Activated gamma-delta T cell treated with anti-CD3 and anti-CD28 coated beads, Interleukin-2, amount 50 U/mL, for 16 hours (primary cell): Measurements from ENCODE around the gene ATP6V0E1.
A peak's percentile ranks its signal among the peaks of the same experiment; 100 is the strongest.

ENCODE experiments used
- DNase-seq: peaks from one replicate; pipeline ENCODE4 v3.0.0-alpha.2; 2020; ENCODE audit warnings: low read depth

Gene ATP6V0E1

DNA sequence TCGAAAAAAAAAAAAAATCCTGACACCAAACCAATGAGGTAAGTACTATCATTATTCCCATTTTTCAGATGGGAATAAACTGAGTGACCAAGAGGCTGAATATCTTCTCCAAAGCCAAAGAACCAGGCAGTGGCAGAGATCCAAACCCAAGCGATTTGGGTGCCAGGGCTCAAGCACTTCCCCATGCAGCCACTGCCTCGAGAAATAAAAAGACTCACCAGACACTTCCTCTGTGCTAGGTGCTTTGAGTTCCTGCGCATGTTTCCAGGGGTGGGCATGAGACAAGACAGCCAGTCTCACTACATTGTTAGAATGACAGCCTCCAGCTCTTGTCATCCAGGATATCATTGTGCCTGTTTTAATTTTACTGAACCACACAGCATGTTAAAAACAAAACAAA is 26.6 kb upstream of the ATP6V0E1 start:
- no peak for DNase-seq

DNA sequence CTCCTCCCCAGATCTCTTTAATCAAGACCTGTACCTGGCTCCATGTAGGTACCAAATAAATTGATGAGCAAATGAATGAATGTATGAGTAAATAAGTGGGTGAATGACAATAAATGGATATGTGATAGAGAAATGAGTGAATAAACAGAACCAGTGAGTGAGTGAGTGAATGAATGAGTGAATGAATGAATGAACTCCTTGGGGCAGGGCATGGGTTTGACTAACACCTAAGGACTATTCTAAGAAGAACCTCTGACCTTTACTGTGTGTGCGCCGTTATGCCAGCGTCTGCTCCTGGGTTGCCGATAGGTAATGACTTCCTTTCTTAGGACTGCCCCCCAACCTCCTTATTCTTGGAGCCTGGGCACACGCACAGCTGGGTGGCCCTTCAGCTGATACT is 26.1 kb upstream of the ATP6V0E1 start:
- DNase-seq = no peak

DNA sequence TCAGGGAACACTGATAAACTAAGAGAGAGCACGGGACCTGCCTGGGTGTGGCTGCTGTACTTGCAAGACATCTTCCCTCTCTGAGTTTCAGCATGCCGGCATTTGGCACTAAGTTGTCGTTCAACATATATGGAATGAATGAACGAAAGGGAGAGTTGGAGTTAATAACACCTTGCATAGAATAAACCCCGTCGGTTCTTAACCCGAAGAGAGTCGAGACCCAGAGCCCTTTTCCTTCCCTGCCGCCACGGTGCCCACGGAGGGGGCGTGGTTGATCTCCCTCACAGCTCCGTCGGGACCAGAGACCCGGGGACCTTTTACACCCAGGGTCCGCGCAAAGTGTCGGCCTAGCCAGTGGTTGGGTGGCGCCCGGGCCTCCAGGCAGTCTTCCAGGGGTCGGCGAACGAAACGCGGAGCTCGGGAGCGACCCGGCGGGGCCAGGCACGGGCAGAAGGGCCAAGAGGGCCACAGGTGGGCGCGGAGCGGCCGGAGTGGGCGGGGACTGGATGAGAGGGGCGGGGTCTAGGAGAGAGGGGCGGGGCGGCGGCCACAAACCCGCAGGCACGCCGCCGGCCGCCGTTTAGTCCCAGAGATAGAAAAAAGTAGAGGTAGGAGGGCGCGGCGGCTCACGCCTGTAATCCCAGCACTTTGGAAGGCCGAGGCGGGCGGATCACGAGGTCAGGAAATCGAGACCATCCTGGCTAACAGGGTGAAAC is 25.1 kb upstream of the ATP6V0E1 start:
- peak; percentile 39 for DNase-seq

DNA sequence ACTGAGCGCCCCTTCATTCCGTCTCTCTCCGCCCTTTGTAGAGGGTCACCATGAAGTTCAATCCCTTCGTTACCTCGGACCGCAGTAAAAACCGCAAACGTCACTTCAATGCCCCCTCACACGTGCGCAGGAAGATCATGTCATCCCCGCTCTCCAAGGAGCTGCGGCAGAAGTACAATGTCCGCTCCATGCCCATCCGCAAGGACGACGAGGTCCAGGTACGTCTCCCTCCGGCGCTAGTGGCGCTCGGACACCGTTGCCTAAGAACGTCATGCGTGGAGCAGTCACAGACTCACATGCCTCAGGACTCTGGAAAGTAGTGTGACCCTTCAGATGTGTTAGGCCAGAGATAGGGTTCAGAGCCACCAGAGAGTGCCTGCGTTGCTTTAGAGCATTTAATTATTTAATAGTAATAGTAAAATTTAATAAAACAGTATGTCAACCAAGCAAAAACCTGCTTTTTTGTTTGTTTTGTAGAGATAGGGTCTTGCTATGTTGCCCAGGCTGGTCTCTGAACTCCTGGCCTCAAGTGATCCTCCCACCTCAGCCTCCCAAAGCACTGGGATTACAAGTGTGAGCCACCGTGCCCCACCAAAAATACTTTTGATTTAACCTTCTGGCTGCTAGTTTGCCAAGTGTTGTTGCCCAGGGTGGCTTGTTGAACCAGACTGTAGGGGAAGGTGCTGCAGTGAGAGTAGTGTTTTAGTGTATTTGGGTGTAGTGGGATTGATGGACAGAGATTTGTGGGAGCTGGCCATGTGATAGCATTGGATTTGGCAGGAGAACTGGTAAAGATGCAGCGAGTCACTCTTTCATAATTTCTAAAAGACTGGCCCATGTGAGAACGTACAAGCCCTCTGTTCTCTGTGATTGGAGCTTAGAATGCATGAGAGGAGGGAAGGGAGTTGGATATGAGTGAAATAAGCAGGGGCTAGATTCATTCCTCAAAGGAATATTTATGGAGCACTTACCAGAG is 23.5 kb upstream of the ATP6V0E1 start:
- DNase-seq = no peak

DNA sequence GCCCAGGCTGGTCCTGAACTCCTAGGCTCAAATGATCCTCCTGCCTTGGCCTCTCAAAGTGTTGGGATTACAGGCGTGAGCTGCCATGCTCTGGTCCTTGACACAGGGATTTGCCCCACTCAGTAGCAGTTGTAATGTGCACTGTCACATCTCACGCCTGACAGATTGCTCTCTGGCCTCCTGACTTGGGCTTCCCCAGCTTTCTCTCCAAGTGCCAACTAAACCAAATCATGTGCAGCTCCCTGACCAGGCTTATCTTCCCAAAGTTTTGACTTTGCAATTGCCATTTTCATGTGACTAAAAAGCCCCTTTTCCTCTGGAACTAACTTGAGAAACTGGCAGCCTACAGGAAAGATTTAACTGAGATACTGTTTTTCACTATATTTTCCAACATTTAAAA is 13.7 kb upstream of the ATP6V0E1 start:
- DNase-seq = no peak

DNA sequence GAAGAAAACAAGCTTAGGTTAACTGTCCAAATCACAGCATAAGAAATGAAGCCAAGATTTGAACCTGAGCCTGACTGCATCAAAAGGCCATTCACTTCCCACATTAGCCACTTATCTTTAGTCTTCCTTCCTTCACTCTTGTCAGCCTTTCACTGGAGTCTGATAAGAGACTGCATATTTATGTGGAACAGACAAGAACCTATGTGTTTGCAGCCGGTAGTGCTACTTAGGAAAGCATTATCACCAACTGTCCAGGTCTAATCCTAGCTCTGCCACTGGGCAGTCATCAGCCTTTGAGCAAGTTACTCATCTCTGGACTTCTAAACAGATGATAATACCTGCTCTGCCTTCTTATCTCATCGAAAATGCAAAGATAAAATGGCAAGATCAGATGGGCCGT is 12.1 kb upstream of the ATP6V0E1 start:
- no peak for DNase-seq

DNA sequence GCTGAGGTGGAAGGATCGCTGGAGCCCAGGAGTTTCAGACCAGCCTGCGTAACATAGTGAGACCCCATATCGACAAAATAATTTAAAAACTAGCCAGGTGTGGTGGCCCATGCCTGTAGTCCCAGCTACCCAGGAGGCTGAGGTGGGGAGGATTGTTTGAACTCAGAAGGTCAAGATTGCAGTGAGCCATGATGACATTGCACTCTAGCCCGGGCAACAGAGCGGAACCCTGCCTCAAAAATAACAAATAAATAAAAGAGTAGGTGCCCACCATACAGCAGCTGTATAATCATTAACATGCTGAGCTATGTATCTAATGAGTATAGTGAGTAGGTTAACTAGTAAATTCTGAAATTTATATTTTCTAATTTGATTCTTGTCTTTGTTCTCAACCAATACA is 11.0 kb upstream of the ATP6V0E1 start:
- DNase-seq = no peak

DNA sequence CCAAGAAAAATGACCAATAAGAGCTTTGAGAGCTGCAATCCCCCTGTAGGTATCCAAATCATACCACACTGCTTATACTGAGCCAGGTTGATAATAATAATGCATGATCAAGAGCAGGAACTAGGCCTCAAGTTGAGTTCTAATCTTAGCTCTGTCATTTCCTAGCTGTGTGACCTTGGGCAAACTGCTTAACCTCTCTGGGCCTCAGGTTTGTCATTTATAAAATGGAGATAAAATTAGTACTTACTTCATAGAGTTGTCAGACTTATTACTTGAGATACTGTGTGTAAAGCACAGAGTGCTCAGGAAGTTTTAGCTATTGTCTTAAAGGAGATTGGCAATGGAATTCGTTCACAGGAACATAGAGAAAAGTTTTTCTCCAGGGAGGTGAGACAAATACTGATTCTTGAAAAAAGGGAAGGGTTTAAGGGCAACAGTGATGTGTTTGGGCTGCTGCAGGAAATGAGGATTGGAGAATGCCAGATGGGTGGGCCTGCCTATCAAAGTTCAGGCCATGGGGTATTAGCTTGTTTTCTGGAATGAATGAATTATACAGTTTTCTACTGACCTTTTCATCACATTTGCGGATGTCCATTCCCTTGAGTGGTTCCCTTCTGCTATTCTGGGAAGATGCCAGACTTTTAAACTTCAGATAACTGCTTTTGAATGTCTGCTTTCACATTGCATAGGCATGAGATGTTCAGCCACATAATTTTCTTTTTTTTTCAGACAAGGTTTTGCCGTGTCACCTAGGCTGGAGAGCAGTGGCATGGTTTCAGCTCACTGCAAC is 10.2 kb upstream of the ATP6V0E1 start:
- DNase-seq = no peak

DNA sequence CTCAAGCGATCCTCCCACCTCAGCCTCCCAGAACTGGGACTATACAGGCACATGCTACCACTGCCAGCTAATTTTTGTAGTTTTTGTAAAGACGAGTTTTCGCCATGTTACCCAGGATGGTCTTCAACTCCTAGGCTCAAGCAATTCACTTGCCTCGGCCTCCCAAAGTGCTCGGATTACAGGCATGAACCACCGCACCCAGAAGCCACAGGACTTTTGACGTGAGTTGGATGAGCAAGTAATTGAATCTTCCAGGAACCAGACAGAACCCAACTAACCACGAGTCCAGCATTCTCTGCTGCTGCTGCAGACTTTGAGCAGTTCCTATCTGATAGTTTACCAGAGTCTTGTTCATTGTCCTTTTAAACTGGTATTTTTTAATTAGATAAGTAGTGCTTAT is 9.6 kb upstream of the ATP6V0E1 start:
- DNase-seq = no peak

DNA sequence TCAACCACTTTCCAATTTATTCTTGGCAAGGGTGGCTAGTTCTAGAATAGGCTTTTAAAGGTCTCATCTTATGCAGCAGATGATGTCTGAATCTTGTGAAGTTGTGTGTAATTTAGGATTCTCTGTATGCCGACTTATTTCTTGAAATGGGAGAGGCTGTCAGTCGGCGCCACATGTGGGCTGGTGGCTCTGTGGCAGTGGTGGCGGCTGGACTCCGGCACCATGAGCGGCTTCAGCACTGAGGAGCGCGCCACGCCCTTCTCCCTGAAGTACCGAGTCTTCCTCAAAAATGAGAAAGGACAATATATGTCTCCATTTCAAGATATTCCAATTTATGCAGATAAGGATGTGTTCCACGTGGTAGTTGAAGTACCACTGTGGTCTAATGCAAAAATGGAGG is 8.3 kb upstream of the ATP6V0E1 start:
- no peak for DNase-seq

DNA sequence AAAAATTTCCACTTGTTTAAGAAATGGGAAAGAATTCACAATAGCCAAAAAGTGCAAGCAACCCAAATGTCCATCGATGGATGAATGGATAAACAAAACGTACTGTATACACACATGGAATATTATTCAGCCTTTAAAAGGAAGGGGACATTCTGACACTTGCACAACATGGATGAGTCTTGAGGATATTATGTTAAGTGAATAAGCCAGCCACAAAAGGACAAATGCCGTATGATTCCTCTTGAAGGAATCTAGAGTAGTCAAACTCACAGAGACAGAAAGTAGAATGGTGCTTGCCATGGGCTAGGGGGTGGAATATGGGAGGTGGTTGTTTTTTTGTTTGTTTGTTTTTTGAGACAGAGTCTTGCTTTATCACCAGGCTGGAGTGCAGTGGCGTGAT is 3.8 kb upstream of the ATP6V0E1 start:
- DNase-seq = no peak

DNA sequence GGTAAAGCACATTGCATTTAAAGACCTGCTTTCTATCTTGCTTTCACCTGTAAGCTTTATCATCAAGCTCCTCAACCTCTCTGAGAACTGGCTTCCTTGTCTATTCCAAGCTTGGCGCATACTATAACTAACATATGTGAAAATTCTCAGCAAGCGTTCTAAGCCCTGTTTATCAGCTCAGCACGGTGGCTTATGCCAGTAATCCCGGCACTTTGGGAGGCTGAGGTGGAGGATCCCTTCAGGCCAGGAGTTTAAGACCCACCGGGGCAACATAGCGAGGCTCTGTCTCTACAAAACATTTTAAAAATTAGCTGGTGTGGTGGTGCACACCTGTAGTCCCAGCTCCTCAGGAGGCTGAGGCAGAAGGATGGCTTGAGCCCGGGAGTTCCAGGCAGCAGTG is 1.6 kb upstream of the ATP6V0E1 start:
- DNase-seq = no peak

DNA sequence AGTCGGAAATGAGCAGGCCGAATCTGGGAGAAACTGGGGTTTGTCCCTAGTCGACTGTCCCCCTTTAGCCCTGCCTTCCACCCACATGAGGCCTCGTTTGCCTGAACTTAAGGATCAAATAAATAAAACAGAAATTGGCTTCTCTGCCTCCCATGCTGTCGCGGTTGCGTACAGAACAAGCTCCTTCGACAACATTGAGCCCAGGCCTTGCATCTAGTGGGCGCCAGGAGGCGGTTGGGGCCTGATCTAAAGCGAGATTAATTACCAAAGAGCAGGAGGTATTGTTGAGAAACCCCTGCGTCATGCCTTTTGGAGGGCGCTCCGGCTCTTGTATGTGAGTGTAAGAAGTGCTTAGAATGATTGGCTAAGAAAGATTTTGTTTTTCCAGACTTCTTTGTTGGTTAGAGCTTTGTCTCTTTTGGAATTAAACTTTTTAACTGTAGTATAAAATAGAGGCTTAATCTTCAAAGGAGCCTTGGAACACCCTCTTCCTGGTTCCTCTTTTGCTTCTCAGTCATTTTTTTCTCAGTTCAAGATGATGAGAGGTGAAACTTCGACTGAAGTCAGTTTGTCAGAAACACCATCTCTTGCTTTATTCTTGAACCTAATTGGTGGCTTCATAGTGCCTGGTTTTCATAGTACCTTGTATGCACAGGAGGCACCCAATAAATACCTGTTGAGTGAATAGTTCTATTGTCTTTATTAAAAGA is 828 bp downstream of the ATP6V0E1 start:
- DNase-seq = peak; percentile 56

DNA sequence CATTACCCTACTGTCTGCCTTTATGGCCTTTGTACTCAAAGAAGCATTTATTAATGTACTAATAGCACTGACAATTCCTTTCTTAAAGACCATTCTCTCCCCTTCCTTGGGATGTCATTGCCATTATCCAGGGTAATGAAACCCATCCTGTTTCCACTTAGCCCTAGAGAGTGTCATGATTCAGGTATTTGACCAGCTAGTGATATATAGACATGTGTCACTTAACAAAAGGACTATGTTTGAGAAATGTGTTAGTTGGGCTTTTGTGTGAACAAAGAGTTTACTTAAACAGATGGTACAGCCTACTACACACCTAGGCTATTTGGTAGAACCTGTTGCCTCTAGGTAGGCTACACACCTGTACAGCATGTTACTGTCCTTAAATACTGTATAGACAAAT is 2.0 kb downstream of the ATP6V0E1 start:
- no peak for DNase-seq

DNA sequence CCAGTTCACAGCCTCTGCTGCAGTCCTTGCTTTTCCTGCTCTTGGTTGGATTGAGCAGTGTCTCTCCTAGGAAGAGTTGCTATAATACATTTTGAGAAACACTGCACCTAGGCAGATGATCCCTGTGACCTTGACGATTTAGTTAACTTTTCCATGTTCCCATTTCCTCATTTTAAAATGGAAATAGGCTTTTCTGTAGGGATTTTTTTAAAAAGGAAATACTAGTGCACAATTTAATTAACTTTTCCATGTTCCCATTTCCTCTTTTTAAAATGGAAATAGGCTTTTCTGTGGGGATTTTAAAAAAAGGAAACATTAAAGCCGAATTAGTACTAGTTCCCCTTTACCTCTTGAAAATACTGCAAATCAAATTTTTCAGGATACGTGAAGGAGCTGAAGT is 4.7 kb downstream of the ATP6V0E1 start:
- no peak for DNase-seq

DNA sequence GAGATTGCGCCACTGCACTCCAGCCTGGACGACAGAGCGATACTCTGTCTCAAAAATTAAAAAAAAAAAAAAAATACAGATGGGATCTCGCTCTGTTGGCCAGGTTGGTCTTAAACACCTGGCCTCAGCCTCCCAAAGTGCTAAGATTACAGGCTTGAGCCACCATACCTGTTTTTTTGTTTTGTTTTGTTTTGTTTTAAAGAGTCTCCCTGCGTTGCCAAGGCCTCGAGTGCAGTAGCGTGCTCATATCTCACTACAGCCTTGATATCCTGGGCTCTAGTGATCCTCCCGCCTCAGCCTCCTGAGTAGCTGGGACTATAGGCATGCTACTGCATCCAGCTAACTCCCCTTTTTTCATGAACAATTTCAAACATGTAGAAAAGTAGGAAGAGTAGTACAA is 7.2 kb downstream of the ATP6V0E1 start:
- DNase-seq = no peak

DNA sequence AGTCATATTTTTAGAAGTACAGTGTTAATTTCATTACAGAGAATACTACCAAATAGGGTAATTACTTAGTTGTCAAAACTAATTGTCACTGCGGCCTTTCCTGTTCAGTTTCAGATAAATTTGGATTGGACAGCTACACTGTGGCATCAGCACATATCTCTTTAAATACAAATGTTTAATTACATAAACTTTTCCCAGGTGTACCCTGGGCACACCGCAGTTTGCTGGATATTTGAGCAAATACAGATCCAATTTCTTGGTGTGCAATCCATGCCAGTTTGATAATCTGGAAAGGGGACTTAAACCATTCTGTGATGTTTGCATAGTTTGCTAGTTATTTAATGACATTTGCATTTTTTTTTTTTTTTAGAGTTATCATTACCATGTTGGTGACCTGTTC is 10.8 kb downstream of the ATP6V0E1 start:
- no peak for DNase-seq

DNA sequence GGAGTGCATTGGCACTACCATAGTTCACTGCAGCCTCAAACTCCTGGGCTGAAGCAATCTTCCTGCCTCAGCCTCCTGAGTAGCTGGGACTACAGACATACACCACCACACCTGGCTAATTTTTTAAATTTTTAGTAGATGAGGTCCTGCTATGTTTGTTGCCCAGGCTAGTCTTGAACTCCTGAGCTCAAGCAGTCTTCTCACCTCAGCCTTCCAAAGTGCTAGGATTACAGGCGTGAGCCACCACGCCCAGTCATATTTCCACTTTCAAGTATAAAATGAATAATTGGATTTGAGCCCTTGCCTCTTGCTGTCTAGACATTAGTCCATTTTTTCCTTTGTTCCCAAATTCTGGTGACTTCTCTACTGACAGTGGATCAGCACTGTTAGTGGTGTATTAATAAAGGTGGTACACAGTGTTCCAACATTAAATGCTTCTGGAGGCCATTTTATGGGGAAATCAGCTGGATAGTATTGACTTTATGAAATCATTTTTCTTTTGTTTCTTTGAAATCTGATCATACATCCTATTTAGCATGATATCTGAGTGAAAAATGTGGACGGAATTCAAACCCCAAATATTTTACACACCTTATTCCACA is 15.9 kb downstream of the ATP6V0E1 start:
- no peak for DNase-seq

DNA sequence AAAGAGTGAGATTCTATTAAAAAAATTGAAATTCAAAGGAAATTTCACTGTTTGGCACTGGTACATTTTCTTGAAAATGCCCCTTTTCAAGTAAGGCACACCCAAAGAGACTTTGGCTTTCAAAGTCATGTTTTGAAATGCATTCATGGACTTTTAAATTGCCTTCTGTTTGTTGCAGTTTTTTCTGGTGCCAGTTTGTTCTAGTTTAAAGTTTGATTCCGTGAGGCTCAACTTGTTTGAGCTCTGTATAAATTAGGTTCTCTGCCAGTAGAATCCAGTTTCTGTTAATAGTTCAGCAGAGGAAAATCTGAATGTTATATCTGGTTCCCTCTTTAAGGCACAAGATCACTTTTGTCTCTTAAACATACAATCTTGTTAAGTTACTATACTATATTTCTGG is 16.4 kb downstream of the ATP6V0E1 start:
- no peak for DNase-seq

DNA sequence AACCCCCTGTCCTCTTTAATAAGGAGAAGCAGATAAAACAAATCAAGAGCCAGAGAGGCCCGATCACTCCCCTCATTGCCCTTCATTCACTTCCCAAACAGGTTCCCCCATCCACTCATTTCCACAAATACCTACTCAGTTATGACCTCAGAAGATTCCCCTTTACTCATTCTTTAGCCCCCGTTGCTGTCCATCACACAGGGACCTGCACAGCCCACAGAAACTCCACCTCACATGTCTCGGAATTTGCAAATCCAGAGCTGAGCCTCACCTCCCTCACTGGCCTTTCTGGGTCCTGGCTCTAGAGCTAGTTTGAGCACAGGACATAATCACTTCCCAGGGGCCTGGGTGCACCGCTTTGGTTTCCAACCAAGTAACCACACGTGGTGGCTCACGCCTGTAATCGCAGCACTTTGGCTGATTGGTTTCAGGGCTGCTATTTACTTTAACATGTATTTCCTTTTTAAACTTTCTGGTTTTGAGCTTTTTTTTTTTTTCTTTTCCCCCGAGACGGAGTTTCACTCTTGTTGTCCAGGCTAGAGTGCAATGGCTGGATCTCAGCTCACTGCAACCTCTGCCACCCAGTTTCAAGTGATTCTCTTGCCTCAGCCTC is 17.8 kb downstream of the ATP6V0E1 start:
- no peak for DNase-seq

DNA sequence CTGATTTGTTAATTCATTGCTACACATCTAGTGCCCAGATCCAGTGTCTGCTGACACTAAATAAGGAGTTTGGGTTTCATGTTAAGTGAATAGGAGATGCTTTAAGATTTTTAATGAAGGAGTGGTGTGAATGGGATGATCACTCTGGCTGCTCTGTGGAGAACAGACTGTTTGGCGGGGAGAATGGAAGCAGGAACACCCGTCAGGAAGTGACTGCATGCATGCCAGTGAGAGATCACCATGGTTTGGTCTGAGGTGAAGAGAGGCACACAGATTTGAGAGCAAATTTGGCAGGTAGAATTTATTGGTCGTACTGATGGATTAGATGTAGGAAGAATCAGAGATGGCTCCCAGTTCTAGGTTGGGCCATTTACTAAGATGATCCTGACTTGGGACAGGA is 19.8 kb downstream of the ATP6V0E1 start:
- no peak for DNase-seq
